Measurements from ENCODE around the gene FYCO1. TPM values are rescaled to one million over a fixed set of nuclear protein-coding genes. Genes with fewer than 3 reads are reported as not detected.

Gene FYCO1
- polyA plus RNA-seq, 1 experiment, result 14.2 TPM

DNA sequence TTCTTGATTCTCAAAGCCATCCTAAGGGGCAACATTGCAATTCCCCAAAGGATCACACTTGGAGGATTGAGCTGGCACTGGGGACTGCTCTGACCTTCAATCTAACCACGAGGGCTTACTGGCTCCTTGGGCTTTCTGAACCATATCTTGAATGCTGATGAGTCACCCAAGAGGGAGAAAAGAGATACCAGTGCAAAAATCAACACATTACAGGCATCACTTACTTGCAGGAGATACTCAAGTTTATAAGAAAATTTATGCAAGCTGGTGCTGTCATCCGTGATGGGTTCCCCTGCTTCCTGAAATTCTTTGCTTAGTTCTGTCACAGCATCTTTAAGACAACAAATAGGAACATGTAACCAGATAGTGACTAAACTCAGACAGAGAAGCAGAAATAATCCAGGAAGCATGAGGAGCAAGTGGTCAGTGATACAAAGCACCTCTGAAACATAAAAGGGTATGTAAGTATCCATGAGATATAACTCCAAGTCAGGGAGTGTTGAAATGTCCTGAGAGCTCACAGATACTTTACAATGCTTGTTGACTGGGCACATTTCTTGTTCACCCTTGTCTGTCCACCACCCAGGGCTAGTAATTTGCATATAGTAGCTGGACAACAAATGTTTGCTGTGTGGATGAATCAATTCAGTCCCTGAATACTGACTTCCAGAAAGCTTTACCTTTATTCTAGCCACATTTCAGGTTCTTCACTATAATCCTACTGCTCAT lies 14.1 kb downstream of the FYCO1 start:
- DNase-seq (ENCODE audit: low read depth), result no peak
- Histone ChIP-seq H3K4me3 (ENCODE audit: low read depth, low read length) (no peak overlapping the region), H3K27me3 (ENCODE audit: control insufficient read depth, insufficient read depth, low read length) (no peaks in the 10 kb centered on the region), H3K36me3 (ENCODE audit: control insufficient read depth, insufficient read depth, low read length) (peaks cover 9% of the 10 kb centered on the region)
- POLR2A ChIA-PET, result no interaction called here
- TF ChIP-seq, protein P1, sequence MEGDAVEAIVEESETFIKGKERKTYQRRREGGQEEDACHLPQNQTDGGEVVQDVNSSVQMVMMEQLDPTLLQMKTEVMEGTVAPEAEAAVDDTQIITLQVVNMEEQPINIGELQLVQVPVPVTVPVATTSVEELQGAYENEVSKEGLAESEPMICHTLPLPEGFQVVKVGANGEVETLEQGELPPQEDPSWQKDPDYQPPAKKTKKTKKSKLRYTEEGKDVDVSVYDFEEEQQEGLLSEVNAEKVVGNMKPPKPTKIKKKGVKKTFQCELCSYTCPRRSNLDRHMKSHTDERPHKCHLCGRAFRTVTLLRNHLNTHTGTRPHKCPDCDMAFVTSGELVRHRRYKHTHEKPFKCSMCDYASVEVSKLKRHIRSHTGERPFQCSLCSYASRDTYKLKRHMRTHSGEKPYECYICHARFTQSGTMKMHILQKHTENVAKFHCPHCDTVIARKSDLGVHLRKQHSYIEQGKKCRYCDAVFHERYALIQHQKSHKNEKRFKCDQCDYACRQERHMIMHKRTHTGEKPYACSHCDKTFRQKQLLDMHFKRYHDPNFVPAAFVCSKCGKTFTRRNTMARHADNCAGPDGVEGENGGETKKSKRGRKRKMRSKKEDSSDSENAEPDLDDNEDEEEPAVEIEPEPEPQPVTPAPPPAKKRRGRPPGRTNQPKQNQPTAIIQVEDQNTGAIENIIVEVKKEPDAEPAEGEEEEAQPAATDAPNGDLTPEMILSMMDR (IDR thresholded peaks at IDR 0.05; ENCODE audit: insufficient read depth, low read depth, low read length), result no peak
- CTCF ChIA-PET, result interaction anchor here (0.5 to 0.8 kb wide), 3 partner anchors 25 to 97 kb away, joined by 3 to 4 read pairs (median 3); no protein-coding TSS in a partner anchor

DNA sequence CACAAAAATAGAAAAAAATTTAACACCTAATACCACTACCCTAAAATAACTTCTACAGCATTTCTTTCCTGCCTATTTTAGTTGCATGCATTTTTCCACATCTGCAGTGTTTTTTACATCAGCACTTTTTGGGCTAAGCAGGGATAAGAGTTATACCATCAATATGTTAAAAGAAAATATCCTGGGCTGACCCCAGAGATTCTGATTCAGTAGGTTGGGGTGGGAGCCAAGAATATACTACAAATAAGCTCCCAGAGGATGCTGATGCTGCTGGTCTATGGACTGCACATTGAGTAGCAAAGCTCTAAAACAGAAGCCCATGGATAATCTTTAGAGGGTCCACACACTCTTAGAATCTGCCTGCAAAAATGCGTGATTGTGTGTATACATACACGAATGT lies 14.8 kb downstream of the FYCO1 start:
- Histone ChIP-seq H3K27me3 (ENCODE audit: control insufficient read depth, insufficient read depth, low read length) (no peaks in the 10 kb centered on the region), H3K36me3 (ENCODE audit: control insufficient read depth, insufficient read depth, low read length) (peaks cover 10% of the 10 kb centered on the region), H3K4me3 (ENCODE audit: low read depth, low read length) (no peak overlapping the region)
- CTCF ChIA-PET, result interaction anchor here (0.7 to 1.7 kb wide), 2 partner anchors 12 to 25 kb away, joined by 4 to 5 read pairs; no protein-coding TSS in a partner anchor
- POLR2A ChIA-PET, result no interaction called here
- DNase-seq (ENCODE audit: low read depth), result no peak
- TF ChIP-seq, protein P1 (IDR thresholded peaks at IDR 0.05; ENCODE audit: insufficient read depth, low read depth, low read length), result no peak

DNA sequence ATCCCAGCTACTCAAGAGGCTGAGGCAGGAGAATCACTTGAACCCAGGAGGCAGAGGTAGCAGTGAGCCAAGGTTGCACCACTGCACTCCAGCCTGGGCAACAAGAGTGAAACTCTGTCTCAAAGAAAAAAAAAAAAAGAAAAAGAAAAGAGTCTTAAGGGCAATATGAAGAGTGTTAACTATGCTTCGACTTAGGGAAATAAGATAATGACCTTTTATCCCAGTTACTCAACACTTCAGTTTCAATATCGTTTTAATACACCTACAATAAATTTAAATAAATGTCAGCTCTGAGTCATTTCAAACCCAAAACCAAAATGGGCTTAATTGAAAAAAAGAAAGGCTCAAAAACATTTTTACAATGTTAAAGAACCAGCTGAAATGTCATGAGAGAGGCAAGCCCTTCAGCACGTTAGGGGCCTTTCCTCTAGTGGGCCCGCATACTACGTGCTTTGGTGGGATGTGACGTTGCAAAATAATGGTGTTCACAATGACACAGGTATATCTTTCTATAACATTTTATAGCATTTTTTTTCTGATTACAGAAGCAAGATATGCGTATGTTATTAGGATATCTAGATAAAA lies 15.3 kb downstream of the FYCO1 start:
- no peaks in the 10 kb centered on the region for H3K27me3 ChIP-seq (ENCODE audit: control insufficient read depth, insufficient read depth, low read length)
- POLR2A ChIA-PET, result no interaction called here
- CTCF ChIA-PET, result interaction anchor here (1.7 kb wide), 1 partner anchor 12 kb away, joined by 5 read pairs; no protein-coding TSS in a partner anchor
- peaks cover 10% of the 10 kb centered on the region for H3K36me3 ChIP-seq (ENCODE audit: control insufficient read depth, insufficient read depth, low read length)
- no peak overlapping the region for H3K4me3 ChIP-seq (ENCODE audit: low read depth, low read length)
- DNase-seq (ENCODE audit: low read depth), result no peak
- TF ChIP-seq, protein P1 (IDR thresholded peaks at IDR 0.05; ENCODE audit: insufficient read depth, low read depth, low read length), result no peak

DNA sequence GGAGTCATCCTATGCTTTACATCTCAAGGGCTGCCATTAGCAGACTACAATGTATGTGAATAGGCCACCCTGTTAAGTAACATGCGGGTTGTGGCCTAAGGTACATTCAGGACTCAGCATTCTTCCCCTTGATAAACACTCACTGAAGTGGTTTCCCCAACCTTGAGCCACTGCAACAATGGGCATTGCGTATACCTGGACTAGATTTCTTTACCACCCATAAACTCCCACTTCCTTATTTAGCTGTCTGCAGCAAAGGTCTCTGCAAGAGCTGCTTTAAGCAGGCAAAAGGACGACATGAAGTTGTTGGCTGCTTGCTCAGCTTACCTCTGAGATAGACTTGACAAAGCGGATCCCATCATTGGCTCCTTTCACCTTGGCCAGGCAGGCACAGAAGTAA lies 16.2 kb downstream of the FYCO1 start:
- ChIA-PET POLR2A (no interaction called here), CTCF (interaction anchor here (1.7 kb wide), 1 partner anchor 11 kb away, joined by 5 read pairs; no protein-coding TSS in a partner anchor)
- no peak for DNase-seq (ENCODE audit: low read depth)
- TF ChIP-seq, protein P1 (IDR thresholded peaks at IDR 0.05; ENCODE audit: insufficient read depth, low read depth, low read length), result no peak
- no peak overlapping the region for H3K4me3 ChIP-seq (ENCODE audit: low read depth, low read length)
- H3K36me3 ChIP-seq (ENCODE audit: control insufficient read depth, insufficient read depth, low read length), result peaks cover 12% of the 10 kb centered on the region
- H3K27me3 ChIP-seq (ENCODE audit: control insufficient read depth, insufficient read depth, low read length), result no peaks in the 10 kb centered on the region

DNA sequence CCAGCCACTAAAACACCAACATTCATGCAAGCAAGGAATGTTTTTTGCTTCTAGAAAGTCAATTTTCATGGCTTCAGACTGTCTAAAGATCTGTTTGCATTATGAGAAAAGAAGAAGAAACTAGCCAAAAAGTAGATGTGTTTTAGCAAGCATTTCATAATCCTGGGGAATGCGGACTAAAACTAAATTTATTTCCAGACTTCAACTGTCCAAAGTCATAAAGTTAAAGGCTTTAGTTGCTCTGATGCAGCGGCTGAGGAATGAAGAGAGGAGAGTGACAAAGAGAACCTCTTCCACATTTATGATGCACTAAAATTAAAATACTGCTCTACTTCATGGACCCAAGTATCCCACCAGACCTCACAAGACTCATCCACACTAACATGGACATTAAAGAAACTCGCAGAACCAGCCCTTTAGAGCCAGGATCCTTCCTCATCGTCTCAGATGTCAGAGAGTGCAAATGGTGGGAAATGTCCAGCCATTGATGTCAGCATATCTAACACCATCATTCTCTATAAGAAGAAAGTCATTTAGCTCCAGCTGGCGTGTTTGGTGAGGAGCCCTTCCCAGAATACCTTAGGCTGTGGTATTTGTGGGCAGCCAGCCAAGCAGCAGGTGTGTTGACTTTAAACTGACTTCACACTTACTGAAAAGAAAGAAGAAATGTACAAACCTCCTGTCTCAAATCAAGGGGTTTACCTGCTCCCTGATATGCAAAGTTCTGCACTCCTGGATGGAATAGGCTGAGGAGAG lies 17.4 kb downstream of the FYCO1 start:
- TF ChIP-seq, protein P1 (IDR thresholded peaks at IDR 0.05; ENCODE audit: insufficient read depth, low read depth, low read length), result no peak
- Histone ChIP-seq H3K36me3 (ENCODE audit: control insufficient read depth, insufficient read depth, low read length) (peaks cover 11% of the 10 kb centered on the region), H3K4me3 (ENCODE audit: low read depth, low read length) (no peak overlapping the region), H3K27me3 (ENCODE audit: control insufficient read depth, insufficient read depth, low read length) (no peaks in the 10 kb centered on the region)
- ChIA-PET CTCF (no interaction called here), POLR2A (no interaction called here)
- DNase-seq (ENCODE audit: low read depth), result no peak

Data from BJ (cell line).